IMR-90 (cell line): ENCODE measurements around the gene RPTOR. TPM values are rescaled to one million over a fixed set of nuclear protein-coding genes. Genes with fewer than 3 reads are reported as not detected.
A peak's percentile ranks its signal among the peaks of the same experiment; 100 is the strongest.

Experiments
- ATAC-seq: fragments of 200-7000 bp; cut with Tn5 transposase; 2 replicates; pipeline ENCODE4 v1.9.1; 2020; ENCODE audit warnings: low read depth, mild to moderate bottlenecking, moderate library complexity
- BruUV-seq: library from RNA; stranded (reverse); fragments of 400-500 nt; replicated peaks from 2 replicates; lab custom pipeline; 2021; lab: Mats Ljungman, UMichigan
- CTCF ChIA-PET: fragments of 300-600 bp; formaldehyde crosslinking; extraction: SDS; loops from one replicate; lab custom pipeline; 2021; ENCODE audit warnings: antibody characterized with exemption; lab: Yijun Ruan, JAX
- POLR2A ChIA-PET: fragments of 300-600 bp; sonication (Branson Sonifier 250); formaldehyde crosslinking; loops from one replicate; lab custom pipeline; 2022; ENCODE audit warnings: antibody characterized with exemption; ENCODE audit not compliant: unreplicated experiment; lab: Charles Lee
- DNase-seq: peaks from one replicate; pipeline ENCODE4 v3.0.0; 2013
- H2AFZ ChIP-seq: replicated peaks from 2 replicates; pipeline ENCODE3; 2013; ENCODE audit warnings: low read length, mild to moderate bottlenecking; ENCODE audit not compliant: poor library complexity
- H2AK5ac ChIP-seq: 2 replicates; pipeline ENCODE4 v1.6.1; 2013; ENCODE audit warnings: low read depth, low read length, inconsistent platforms
- H2AK9ac ChIP-seq: replicated peaks from 2 replicates; pipeline ENCODE3; 2013; ENCODE audit warnings: mild to moderate bottlenecking, low read depth, low read length, moderate library complexity; ENCODE audit not compliant: poor library complexity
- H2BK120ac ChIP-seq: 2 replicates; pipeline ENCODE4 v1.6.1; 2013; ENCODE audit warnings: low read depth, low read length, inconsistent platforms
- H2BK15ac ChIP-seq: 3 replicates; pipeline ENCODE4 v1.6.1; 2013; ENCODE audit warnings: low read depth, low read length, inconsistent platforms
- H2BK20ac ChIP-seq: 2 replicates; pipeline ENCODE4 v1.6.1; 2013; ENCODE audit warnings: low read depth, mild to moderate bottlenecking, inconsistent platforms, low read length, moderate library complexity
- H2BK5ac ChIP-seq: 2 replicates; pipeline ENCODE4 v1.6.1; 2013; ENCODE audit warnings: mild to moderate bottlenecking, low read depth, low read length, inconsistent platforms; ENCODE audit not compliant: poor library complexity, severe bottlenecking
- H3K14ac ChIP-seq: replicated peaks from 2 replicates; pipeline ENCODE4 v1.6.1; 2013; ENCODE audit warnings: low read depth, low read length, inconsistent platforms
- H3K18ac ChIP-seq: 2 replicates; pipeline ENCODE4 v1.6.1; 2013; ENCODE audit warnings: low read depth, low read length, control low read depth
- H3K23ac ChIP-seq: 2 replicates; pipeline ENCODE4 v1.6.1; 2013; ENCODE audit warnings: low read depth, low read length, inconsistent platforms
- H3K27ac ChIP-seq: 2 replicates; pipeline ENCODE4 v1.5.1; 2013; ENCODE audit warnings: mild to moderate bottlenecking, control low read depth, low read length; ENCODE audit not compliant: insufficient read depth
- H3K27me3 ChIP-seq: 2 replicates; pipeline ENCODE4 v1.6.1; 2013; ENCODE audit warnings: low read length; ENCODE audit not compliant: control insufficient read depth, insufficient read depth
- H3K36me3 ChIP-seq: 2 replicates; pipeline ENCODE4 v1.6.1; 2013; ENCODE audit warnings: low read length, mixed read lengths; ENCODE audit not compliant: control insufficient read depth, insufficient read depth
- H3K4ac ChIP-seq: 2 replicates; pipeline ENCODE4 v1.6.1; 2013; ENCODE audit warnings: low read depth, low read length, inconsistent platforms
- H3K4me1 ChIP-seq: 2 replicates; pipeline ENCODE4 v1.6.1; 2013; ENCODE audit warnings: low read length, mixed read lengths; ENCODE audit not compliant: control insufficient read depth, insufficient read depth
- H3K4me2 ChIP-seq: 2 replicates; pipeline ENCODE4 v1.6.1; 2013; ENCODE audit warnings: low read depth, mild to moderate bottlenecking, control low read depth, low read length, moderate library complexity
- H3K4me3 ChIP-seq: 2 replicates; pipeline ENCODE4 v1.5.1; 2013; ENCODE audit warnings: low read depth, mild to moderate bottlenecking, control low read depth, low read length, moderate library complexity; ENCODE audit not compliant: insufficient read depth
- H3K56ac ChIP-seq: 2 replicates; pipeline ENCODE4 v1.6.1; 2013; ENCODE audit warnings: low read length, inconsistent platforms; ENCODE audit not compliant: insufficient read depth; ENCODE audit errors: extremely low read depth
- H3K79me1 ChIP-seq, 2 experiments: 2 replicates each; pipeline ENCODE4 v1.6.1; 2013; ENCODE audit warnings: low read length in 2 of 2, inconsistent platforms in 1 of 2, low read depth in 1 of 2
- H3K9ac ChIP-seq: 2 replicates; pipeline ENCODE4 v1.6.1; 2013; ENCODE audit warnings: low read depth, low read length, control low read depth
- H3K9me1 ChIP-seq: 2 replicates; pipeline ENCODE4 v1.6.1; 2013; ENCODE audit warnings: low read length, inconsistent platforms; ENCODE audit not compliant: insufficient read depth
- H3K9me3 ChIP-seq: 2 replicates; pipeline ENCODE4 v1.6.1; 2013; ENCODE audit warnings: low read length; ENCODE audit not compliant: control insufficient read depth, insufficient read depth
- H4K20me1 ChIP-seq: 2 replicates; pipeline ENCODE4 v1.6.1; 2013; ENCODE audit warnings: low read length, inconsistent platforms; ENCODE audit not compliant: insufficient read depth
- H4K5ac ChIP-seq: 2 replicates; pipeline ENCODE4 v1.6.1; 2013; ENCODE audit warnings: mild to moderate bottlenecking, low read depth, low read length, control low read depth
- H4K8ac ChIP-seq, 2 experiments: 2 replicates each; pipeline ENCODE4 v1.6.1; 2013; ENCODE audit warnings: low read depth in 2 of 2, low read length in 2 of 2, control low read depth in 1 of 2, inconsistent platforms in 1 of 2
- H4K91ac ChIP-seq: 2 replicates; pipeline ENCODE4 v1.6.1; 2013; ENCODE audit warnings: low read depth, low read length, inconsistent platforms; ENCODE audit not compliant: insufficient read depth
- BHLHE40 ChIP-seq: fragments of 150-350 bp; IDR thresholded peaks from 2 replicates; pipeline ENCODE4 v1.6.1; 2016; ENCODE audit warnings: mild to moderate bottlenecking, low read depth, low read length
- CHD1 ChIP-seq: IDR thresholded peaks from 2 replicates; pipeline ENCODE4 v1.6.1; 2012; ENCODE audit warnings: low read depth, low read length, improper control_type of control experiment
- ELK1 ChIP-seq: fragments of 150-350 bp; IDR thresholded peaks from 2 replicates; pipeline ENCODE4 v1.6.1; 2016; ENCODE audit warnings: low read depth, mild to moderate bottlenecking, low read length, moderate library complexity, borderline replicate concordance
- FOS ChIP-seq: fragments of 150-350 bp; IDR thresholded peaks from 2 replicates; pipeline ENCODE4 v1.6.1; 2016; ENCODE audit warnings: low read depth, low read length
- MAFK ChIP-seq: IDR thresholded peaks from 2 replicates; pipeline ENCODE4 v1.6.1; 2012; ENCODE audit warnings: low read depth, low read length, improper control_type of control experiment
- MXI1 ChIP-seq: IDR thresholded peaks from 2 replicates; pipeline ENCODE4 v1.6.1; 2012; ENCODE audit warnings: low read depth, mild to moderate bottlenecking, low read length, moderate library complexity, borderline replicate concordance
- NFE2L2 ChIP-seq: fragments of 150-350 bp; IDR thresholded peaks from 2 replicates; pipeline ENCODE4 v1.6.1; 2016; ENCODE audit warnings: low read depth, mild to moderate bottlenecking, low read length
- POLR2A ChIP-seq: IDR thresholded peaks from 2 replicates; pipeline ENCODE4 v1.6.1; 2012; ENCODE audit warnings: mild to moderate bottlenecking, low read depth, low read length
- SMC3 ChIP-seq: fragments of 150-350 bp; IDR thresholded peaks from 2 replicates; pipeline ENCODE4 v1.6.1; 2016; ENCODE audit warnings: low read depth, mild to moderate bottlenecking, antibody characterized with exemption, low read length, moderate library complexity
- USF2 ChIP-seq: fragments of 150-350 bp; IDR thresholded peaks from 2 replicates; pipeline ENCODE4 v1.6.1; 2017; ENCODE audit warnings: mild to moderate bottlenecking, antibody characterized with exemption, low read length, low read depth
- WGBS, 2 experiments: methylation state at CpG; one replicate each; pipeline versions ENCODE4 v1.1.5 to v1.1.7; 2013; ENCODE audit warnings: missing lambda C conversion rate in 2 of 2; ENCODE audit not compliant: insufficient read length in 1 of 2; ENCODE audit errors: extremely low coverage in 2 of 2; 5-methylcytosine and 5-hydroxymethylcytosine counted together
- dilution Hi-C: fragments of 300-500 bp; cut with HindIII; formaldehyde crosslinking; loops from one replicate; pipeline ENCODE4 v1.14.3; 2018; ENCODE audit warnings: low sequenced_read_pairs; ENCODE audit not compliant: unreplicated experiment
- in situ Hi-C: fragments of 300-500 bp; cut with MboI; formaldehyde crosslinking; loops from 3 replicates; pipeline ENCODE4 v1.14.3; 2019; ENCODE audit warnings: low sequenced_read_pairs, inconsistent platforms, mixed read lengths
- intact Hi-C: fragments of 100-400 bp; cut with micrococcal nuclease; formaldehyde crosslinking; loops from 2 replicates; pipeline ENCODE4 v1.10.0; 2022
- polyA plus RNA-seq, 3 experiments: library from polyadenylated mRNA; depleted of rRNA; stranded (reverse); fragments of >200 nt; gene quantifications; 2 replicates each; pipeline ENCODE4 v1.2.3, GENCODE V29; 2012; ENCODE audit warnings: low replicate concordance in 1 of 3
- total RNA-seq: library from RNA; depleted of rRNA; stranded (reverse); fragments of >200 nt; gene quantifications from 2 replicates; pipeline ENCODE4 v1.2.3, GENCODE V29; 2012

The RPTOR gene
- total and polyA plus RNA-seq, 2 of the 4 experiments (the other 2 are of a cell fraction), result 10.8 to 14.7 TPM

DNA sequence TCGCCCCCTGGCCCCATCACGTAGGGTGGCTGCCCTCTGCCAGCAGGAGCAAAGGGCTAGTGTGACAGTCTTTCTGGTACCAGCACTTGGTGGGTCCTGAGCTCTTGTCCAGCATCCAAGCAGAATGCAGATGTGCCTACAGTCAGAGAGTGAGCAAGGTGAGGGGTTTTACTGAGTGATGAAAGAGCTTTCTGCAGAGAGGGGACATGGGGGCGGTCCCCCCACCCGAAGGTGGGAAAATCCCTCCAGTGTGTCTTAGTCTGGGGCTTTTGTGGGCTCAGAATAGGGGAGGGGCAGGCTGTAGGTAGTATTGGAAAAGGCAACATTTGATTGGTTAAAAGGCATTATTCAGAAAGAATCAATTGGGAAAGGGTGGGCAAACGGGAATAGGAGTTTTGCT is 152.3 kb downstream of the RPTOR start:
- H3K9me3 ChIP-seq, result no peaks in the 10 kb centered on the region
- peak overlapping the region; percentile 39; the same call in 1 of the 2 replicates for H2AK5ac ChIP-seq
- DNase-seq, result no peak
- H2AFZ ChIP-seq, result no peak overlapping the region
- dilution Hi-C loops, result no loop called here
- no peak overlapping the region for H3K23ac ChIP-seq
- peaks cover 40 to 89% of the 10 kb centered on the region in 2 experiments for H3K79me1 ChIP-seq
- peaks cover 14% of the 10 kb centered on the region; the same call in 1 of the 2 replicates for H3K4me1 ChIP-seq
- no TSS peak for BruUV-seq
- no peak for ATAC-seq
- POLR2A ChIA-PET, result no interaction called here
- intact Hi-C loops, result no loop called here
- 83% methylated on average over 1 of the region's 5 CpGs; no CpG with 5 or more reads in 1 of the 2 experiments for WGBS, 2 experiments
- H4K20me1 ChIP-seq, result peaks cover 14% of the 10 kb centered on the region
- no peak overlapping the region for H3K18ac ChIP-seq
- 0 out of 2 replicates have a peak overlapping the region, but pooled peaks have one; percentile 15 for H3K14ac ChIP-seq
- H3K4ac ChIP-seq, result no peak overlapping the region
- no peak overlapping the region for H2BK5ac ChIP-seq
- H4K5ac ChIP-seq, result no peak overlapping the region
- H3K36me3 ChIP-seq, result no peaks in the 10 kb centered on the region
- no peaks in the 10 kb centered on the region for H3K27me3 ChIP-seq
- no peak overlapping the region for H2BK15ac ChIP-seq
- no peak for TF ChIP-seq FOS
- TF ChIP-seq NFE2L2, result no peak
- TF ChIP-seq POLR2A, result no peak
- no peak for TF ChIP-seq ELK1
- TF ChIP-seq SMC3, result no peak
- TF ChIP-seq MXI1, result no peak
- TF ChIP-seq MAFK, result no peak
- TF ChIP-seq USF2, result no peak
- TF ChIP-seq BHLHE40, result no peak
- no peak for TF ChIP-seq CHD1
- no peak overlapping the region for H2AK9ac ChIP-seq
- no peak overlapping the region for H3K4me2 ChIP-seq
- no peak overlapping the region for H3K4me3 ChIP-seq
- no peak overlapping the region for H4K91ac ChIP-seq
- H3K56ac ChIP-seq, result no peak overlapping the region
- CTCF ChIA-PET, result no interaction called here
- in situ Hi-C loops, result no loop called here
- no peak overlapping the region for H3K27ac ChIP-seq
- no peak overlapping the region for H3K9ac ChIP-seq
- H2BK20ac ChIP-seq, result no peak overlapping the region
- peaks cover 18% of the 10 kb centered on the region for H3K9me1 ChIP-seq
- H4K8ac ChIP-seq, result 0 out of 4 replicates have a peak overlapping the region, but pooled peaks of 1 of the 2 experiments have one; percentile 24
- no peak overlapping the region for H2BK120ac ChIP-seq
